ENCODE data around the gene KNSTRN.

KNSTRN gene

GRCh38 chr15:40368719-40369473, 13.6 kb upstream of the KNSTRN start:
- TF ChIP-seq CTCF (IDR thresholded peaks at IDR 0.05; ENCODE audit: control extremely low read depth, extremely low read depth, low read depth, missing control alignments): no peak

GRCh38 chr15:40369474-40369869, 13.0 kb upstream of the KNSTRN start:
- no peak for TF ChIP-seq CTCF (IDR thresholded peaks at IDR 0.05; ENCODE audit: control extremely low read depth, extremely low read depth, low read depth, missing control alignments)
- no peak for DNase-seq (ENCODE audit: extremely low spot score)
- POLR2A ChIA-PET: no interaction called here
- CTCF ChIA-PET: interaction anchor here (0.9 to 8.7 kb wide), 14 partner anchors 8 to 413 kb away, joined by 3 to 179 read pairs (median 12); partner anchors contain the start of genes DISP2, KNSTRN and PHGR1

More at GRCh38 chr15:40368719-40369473, 13.6 kb upstream of the KNSTRN start:
- CTCF ChIA-PET: interaction anchor here (0.7 to 8.7 kb wide), 26 partner anchors 8 to 414 kb away, joined by 3 to 179 read pairs (median 5); partner anchors contain the start of genes DISP2, IVD, KNSTRN and PHGR1
- no peak for DNase-seq (ENCODE audit: extremely low spot score)
- POLR2A ChIA-PET: interaction anchor here (0.6 kb wide), 1 partner anchor 29 kb away, joined by 7 read pairs; no protein-coding TSS in a partner anchor

GRCh38 chr15:40369971-40370370, 12.6 kb upstream of the KNSTRN start:
- ChIA-PET CTCF (interaction anchor here (1.0 to 8.7 kb wide), 10 partner anchors 7 to 96 kb away, joined by 3 to 179 read pairs (median 16); partner anchors contain the start of genes DISP2, KNSTRN and PHGR1), POLR2A (no interaction called here)

DNA sequence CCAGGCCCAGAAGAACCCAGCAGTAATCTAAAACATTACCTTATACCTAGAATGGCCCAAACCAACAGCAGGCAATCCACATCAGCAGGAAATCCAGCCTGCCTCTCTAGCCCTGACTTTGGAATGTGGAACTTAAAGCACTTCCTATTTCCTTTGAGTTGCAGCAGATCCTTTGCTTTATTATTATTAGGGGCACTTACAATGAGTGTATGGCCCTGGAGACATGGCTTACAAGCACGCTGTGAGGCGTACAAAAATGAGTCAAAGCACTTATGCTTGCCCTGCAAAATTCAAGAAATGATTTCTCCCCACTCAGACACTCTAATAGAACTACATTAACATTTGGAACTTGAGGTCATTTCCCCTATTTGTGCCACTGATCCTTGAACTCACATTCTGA, 9.5 kb upstream of the KNSTRN start:
- ChIA-PET POLR2A (no interaction called here), CTCF (interaction anchor here (1.0 to 8.7 kb wide), 2 partner anchors 33 to 46 kb away, joined by 3 to 179 read pairs; no protein-coding TSS in a partner anchor)
- TF ChIP-seq CTCF (IDR thresholded peaks at IDR 0.05; ENCODE audit: control extremely low read depth, extremely low read depth, low read depth, missing control alignments): no peak
- DNase-seq (ENCODE audit: extremely low spot score): no peak

More at GRCh38 chr15:40369971-40370370, 12.6 kb upstream of the KNSTRN start:
- no peak for TF ChIP-seq CTCF (IDR thresholded peaks at IDR 0.05; ENCODE audit: control extremely low read depth, extremely low read depth, low read depth, missing control alignments)
- DNase-seq (ENCODE audit: extremely low spot score): no peak

DNA sequence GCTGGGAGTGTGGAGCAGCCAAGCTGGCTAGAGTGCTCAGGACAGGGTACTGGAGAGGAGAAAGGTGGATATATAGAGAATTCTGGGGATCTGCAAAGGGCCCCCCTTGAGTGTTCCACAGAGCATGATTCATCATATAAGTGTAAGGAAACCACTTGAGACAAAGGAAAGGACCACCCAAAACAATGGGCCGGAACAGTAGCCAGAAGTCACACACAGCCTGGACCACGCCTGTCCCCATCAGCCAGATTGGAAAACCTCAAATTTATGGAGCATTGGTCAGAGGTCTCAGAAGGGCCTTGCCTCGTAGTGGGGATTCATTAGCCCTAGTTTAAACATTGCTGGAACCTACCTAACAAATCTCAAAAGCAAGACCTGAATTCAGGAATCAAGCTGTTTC, 4.9 kb upstream of the KNSTRN start:
- ChIA-PET CTCF (interaction anchor here (0.6 to 2.3 kb wide), 6 partner anchors 9 to 45 kb away, joined by 3 to 15 read pairs (median 3); no protein-coding TSS in a partner anchor), POLR2A (no interaction called here)
- TF ChIP-seq CTCF (IDR thresholded peaks at IDR 0.05; ENCODE audit: control extremely low read depth, extremely low read depth, low read depth, missing control alignments): no peak
- DNase-seq (ENCODE audit: extremely low spot score): no peak

- DNase-seq (ENCODE audit: extremely low spot score): no peak
- TF ChIP-seq CTCF (IDR thresholded peaks at IDR 0.05; ENCODE audit: control extremely low read depth, extremely low read depth, low read depth, missing control alignments): no peak
- ChIA-PET CTCF (interaction anchor here (1.8 kb wide), 1 partner anchor 26 kb away, joined by 4 read pairs; the partner anchor contains the start of gene IVD), POLR2A (no interaction called here)
These were observed 3.1 kb upstream of the KNSTRN start for GRCh38 chr15:40379374-40379773.

Data from GM10248 (cell line).